SK-N-SH treated with all-trans-retinoic acid at 6 μM for 48 hours (cell line): Measurements from ENCODE around the gene EIF5.

Experiments
- ARNTL ChIP-seq: fragments of 450-650 bp; formaldehyde crosslinking; IDR thresholded peaks from 2 replicates; pipeline ENCODE4 v1.5.0; 2020; ENCODE audit warnings: low read depth, mild to moderate bottlenecking, moderate library complexity, borderline replicate concordance
- GLIS3 ChIP-seq: fragments of 250-450 bp; sonication (Bioruptor Pico); IDR thresholded peaks from 2 replicates; pipeline ENCODE4 v1.5.0; 2020; ENCODE audit warnings: mild to moderate bottlenecking, moderate library complexity
- PATZ1 ChIP-seq: fragments of 250-450 bp; sonication (Bioruptor Pico); IDR thresholded peaks from 2 replicates; pipeline ENCODE4 v1.8.0; 2020; ENCODE audit warnings: mild to moderate bottlenecking, moderate library complexity, borderline replicate concordance
- RARB ChIP-seq: fragments of 250-450 bp; sonication (Bioruptor Pico); IDR thresholded peaks from 2 replicates; pipeline ENCODE4 v1.8.0; 2021; ENCODE audit warnings: mild to moderate bottlenecking, moderate library complexity
- TCF4 ChIP-seq: fragments of 250-450 bp; sonication (Bioruptor Pico); IDR thresholded peaks from 2 replicates; pipeline ENCODE4 v1.8.0; 2021; ENCODE audit warnings: mild to moderate bottlenecking, moderate library complexity, borderline replicate concordance
- ZC3H10 ChIP-seq: fragments of 250-450 bp; sonication (Bioruptor Pico); IDR thresholded peaks from 2 replicates; pipeline ENCODE4 v1.5.1; 2021; ENCODE audit warnings: mild to moderate bottlenecking, moderate library complexity
- ZFP3 ChIP-seq: fragments of 250-450 bp; sonication (Bioruptor Pico); IDR thresholded peaks from 2 replicates; pipeline ENCODE4 v1.5.0; 2020; ENCODE audit warnings: mild to moderate bottlenecking, moderate library complexity
- ZFP30 ChIP-seq: fragments of 450-650 bp; formaldehyde crosslinking; IDR thresholded peaks from 2 replicates; pipeline ENCODE4 v1.5.0; 2022; ENCODE audit warnings: mild to moderate bottlenecking, moderate library complexity
- ZNF70 ChIP-seq: fragments of 450-650 bp; formaldehyde crosslinking; IDR thresholded peaks from 2 replicates; pipeline ENCODE4 v1.5.0; 2020; ENCODE audit warnings: mild to moderate bottlenecking, moderate library complexity
- TF ChIP-seq, protein P1 (sequence below): fragments of 250-450 bp; sonication (Bioruptor Pico); IDR thresholded peaks from 2 replicates; pipeline ENCODE4 v1.8.0; 2021; ENCODE audit warnings: low read depth, mild to moderate bottlenecking, moderate library complexity, borderline replicate concordance

GRCh38 chr14:103315351-103315911 lies 18.6 kb upstream of the EIF5 start:
- TF ChIP-seq TCF4 = no peak
- TF ChIP-seq PATZ1 (CRISPR knock-in tag) = no peak
- no peak for TF ChIP-seq ZNF70
- TF ChIP-seq, protein P1, sequence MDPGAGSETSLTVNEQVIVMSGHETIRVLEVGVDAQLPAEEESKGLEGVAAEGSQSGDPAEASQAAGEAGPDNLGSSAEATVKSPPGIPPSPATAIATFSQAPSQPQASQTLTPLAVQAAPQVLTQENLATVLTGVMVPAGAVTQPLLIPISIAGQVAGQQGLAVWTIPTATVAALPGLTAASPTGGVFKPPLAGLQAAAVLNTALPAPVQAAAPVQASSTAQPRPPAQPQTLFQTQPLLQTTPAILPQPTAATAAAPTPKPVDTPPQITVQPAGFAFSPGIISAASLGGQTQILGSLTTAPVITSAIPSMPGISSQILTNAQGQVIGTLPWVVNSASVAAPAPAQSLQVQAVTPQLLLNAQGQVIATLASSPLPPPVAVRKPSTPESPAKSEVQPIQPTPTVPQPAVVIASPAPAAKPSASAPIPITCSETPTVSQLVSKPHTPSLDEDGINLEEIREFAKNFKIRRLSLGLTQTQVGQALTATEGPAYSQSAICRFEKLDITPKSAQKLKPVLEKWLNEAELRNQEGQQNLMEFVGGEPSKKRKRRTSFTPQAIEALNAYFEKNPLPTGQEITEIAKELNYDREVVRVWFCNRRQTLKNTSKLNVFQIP (CRISPR knock-in tag) = no peak
- no peak for TF ChIP-seq ARNTL (CRISPR knock-in tag)
- TF ChIP-seq ZC3H10 (CRISPR knock-in tag) = no peak
- no peak for TF ChIP-seq GLIS3
- TF ChIP-seq ZFP30 (CRISPR knock-in tag) = no peak
- no peak for TF ChIP-seq ZFP3 (CRISPR knock-in tag)
- no peak for TF ChIP-seq RARB (CRISPR knock-in tag)
